ENCODE measurements around the gene LRRC75A. TPM values are rescaled to one million over a fixed set of nuclear protein-coding genes. Genes with fewer than 3 reads are reported as not detected.

LRRC75A gene
- total and polyA plus RNA-seq, 2 donors (not counting 3 experiments of a cell fraction or from before 2014, with no cell fraction given) = 3.7 to 6.1 TPM

GRCh38 chr17:16430650-16431049 lies 61.3 kb downstream of the LRRC75A start:
- H4K20me1 ChIP-seq (replicated peaks; ENCODE audit: control insufficient read depth, extremely low read depth, insufficient read depth, low read length) = no peaks in the 10 kb centered on the region
- no peaks in the 10 kb centered on the region for H3K4me1 ChIP-seq (ENCODE audit: control insufficient read depth, extremely low read depth, insufficient read depth, low read length)
- H3K4me2 ChIP-seq (ENCODE audit: insufficient read depth, low read length) = no peak overlapping the region
- H3K9ac ChIP-seq (replicated peaks; ENCODE audit: extremely low read depth, insufficient read depth, low read length) = no peak overlapping the region
- TF ChIP-seq FOS (IDR thresholded peaks at IDR 0.05; ENCODE audit: borderline replicate concordance, insufficient read depth, low read length) = no peak
- no peak for TF ChIP-seq POLR2AphosphoS5 (IDR thresholded peaks at IDR 0.05; ENCODE audit: insufficient read depth, low read depth, low read length)
- no peak for TF ChIP-seq MAX (IDR thresholded peaks at IDR 0.05; ENCODE audit: insufficient read depth, insufficient read length)
- TF ChIP-seq JUN (IDR thresholded peaks at IDR 0.05; ENCODE audit: borderline replicate concordance, insufficient read depth, insufficient read length, low read depth) = no peak
- no peak for TF ChIP-seq POLR2A (IDR thresholded peaks at IDR 0.05; ENCODE audit: low read depth, low read length)
- no peak for TF ChIP-seq GATA2 (IDR thresholded peaks at IDR 0.05; ENCODE audit: insufficient read depth, insufficient read length, low read depth, low read length)
- TF ChIP-seq MYC (IDR thresholded peaks at IDR 0.05; ENCODE audit: low read depth, low read length) = no peak
- no peak for TF ChIP-seq CTCF (IDR thresholded peaks at IDR 0.05; ENCODE audit: extremely low read depth in 1 of 2, insufficient read depth in 1 of 2, low read depth in 1 of 2, low read length in 2 of 2)
- no peak overlapping the region for H2AFZ ChIP-seq (ENCODE audit: low read depth, low read length)
- DNase-seq (ENCODE audit: low read depth, low spot score) (no peak), FAIRE-seq (no peak)
- no peaks in the 10 kb centered on the region for H3K27me3 ChIP-seq (ENCODE audit: control insufficient read depth in 2 of 2, insufficient read depth in 2 of 2, low read length in 2 of 2)
- POLR2A ChIA-PET = interaction anchor here (0.7 kb wide), 1 partner anchor 46 kb away, joined by 3 read pairs; no protein-coding TSS in a partner anchor
- BruUV-seq (replicated peaks) = no TSS peak
- CTCF ChIA-PET = interaction anchor here (0.6 to 2.0 kb wide), 3 partner anchors 15 to 90 kb away, joined by 3 to 11 read pairs (median 3); partner anchors contain the start of gene TRPV2
- dilution Hi-C loops (cut with MboI; ENCODE audit: extremely low pct_ligation_motif_present, low sequenced_read_pairs) (no loop called here), intact Hi-C loops (cut with micrococcal nuclease) (loop anchor here (10.0 kb wide), 1 partner anchor 984 kb away; no protein-coding TSS in a partner anchor)
- H3K4me3 ChIP-seq (replicated peaks in 1 of 3; ENCODE audit: insufficient read depth in 1 of 3, low read depth in 1 of 3, low read length in 3 of 3) = no peak overlapping the region
- H3K27ac ChIP-seq (ENCODE audit: insufficient read depth, low read depth, low read length) = no peak overlapping the region
- no peaks in the 10 kb centered on the region for H3K9me3 ChIP-seq (replicated peaks; ENCODE audit: control insufficient read depth, insufficient read depth, low read length)
- H3K36me3 ChIP-seq (ENCODE audit: control insufficient read depth in 2 of 2, extremely low read depth in 1 of 2, insufficient read depth in 2 of 2, low read length in 2 of 2) = no peaks in the 10 kb centered on the region
- no peaks in the 10 kb centered on the region for H3K9me1 ChIP-seq (replicated peaks; ENCODE audit: control insufficient read depth, extremely low read depth, insufficient read depth, low read length)
- H3K79me2 ChIP-seq (ENCODE audit: control insufficient read depth, insufficient read depth, low read length) = no peaks in the 10 kb centered on the region

Data from endothelial cell of umbilical vein (primary cell).